ENCODE measurements around the gene TMEM255A. TPM values are rescaled to one million over a fixed set of nuclear protein-coding genes. Genes with fewer than 3 reads are reported as not detected.

The TMEM255A gene
- polyA plus RNA-seq, 4 donors = 0.22 to 1.7 (median 0.27) TPM; not detected in 1

DNA sequence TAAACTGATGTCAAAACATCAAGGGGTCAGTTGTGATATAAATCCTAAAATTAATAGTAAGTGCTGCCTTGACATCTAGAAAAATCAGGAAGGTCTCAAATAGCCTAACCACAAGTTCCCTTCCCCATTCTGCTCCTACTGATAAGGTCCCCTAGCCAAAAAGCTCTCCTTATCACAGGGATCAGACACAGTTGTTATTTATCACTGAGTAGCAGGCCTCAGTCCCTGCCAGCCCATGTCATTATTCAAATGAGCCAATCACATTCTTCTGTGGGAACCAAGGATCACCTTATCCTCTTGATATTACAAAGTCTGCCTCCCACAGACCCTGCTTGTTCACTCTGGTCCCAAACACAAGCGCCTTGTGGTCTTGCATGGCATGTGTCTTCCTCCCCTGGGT lies 23.3 kb upstream of the TMEM255A start:
- Histone ChIP-seq H3K9me3 (ENCODE audit: control insufficient read depth in 2 of 2, insufficient read depth in 1 of 2, low read depth in 1 of 2, low read length in 1 of 2) (peaks cover 0 to 3% of the 10 kb centered on the region in 2 donors), H3K36me3 (ENCODE audit: control insufficient read depth in 3 of 3, insufficient read depth in 2 of 3, low read depth in 1 of 3, low read length in 3 of 3) (no peaks in the 10 kb centered on the region), H3K4me1 (ENCODE audit: control insufficient read depth in 3 of 3, insufficient read depth in 2 of 3, low read depth in 1 of 3, low read length in 2 of 3) (no peaks in the 10 kb centered on the region), H3K27ac (ENCODE audit: low read depth in 1 of 3, low read length in 2 of 3) (no peak overlapping the region), H3K27me3 (ENCODE audit: control insufficient read depth in 3 of 3, insufficient read depth in 3 of 3, low read length in 3 of 3) (no peaks in the 10 kb centered on the region), H3K4me3 (ENCODE audit: low read depth in 1 of 3, low read length in 3 of 3) (no peak overlapping the region)
- FAIRE-seq (no peak), DNase-seq (no peak)
- 68 to 85% (median 73%) methylated on average over 1 of the region's 1 CpG for WGBS, 3 donors

DNA sequence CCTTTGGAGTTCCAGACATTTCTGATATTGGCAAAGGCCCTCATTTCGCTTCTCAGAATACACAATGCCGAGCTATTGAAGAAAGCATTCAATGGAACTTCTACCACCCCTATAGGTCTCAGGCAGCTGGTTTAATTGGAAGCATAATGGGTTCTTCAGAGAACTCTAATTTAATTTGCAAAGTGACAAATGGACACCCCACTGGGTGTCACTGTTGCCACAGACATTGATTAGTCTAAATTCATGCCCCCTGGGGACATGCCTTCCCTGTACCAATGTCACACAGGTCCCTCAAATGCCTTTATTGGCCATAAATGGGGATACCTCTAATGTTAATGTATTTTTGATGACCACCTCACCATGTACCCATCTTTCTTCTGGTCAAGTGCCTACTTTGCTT lies 22.9 kb upstream of the TMEM255A start:
- Histone ChIP-seq H3K27me3 (ENCODE audit: control insufficient read depth in 3 of 3, insufficient read depth in 3 of 3, low read length in 3 of 3) (no peaks in the 10 kb centered on the region), H3K27ac (ENCODE audit: low read depth in 1 of 3, low read length in 2 of 3) (no peak overlapping the region), H3K4me1 (ENCODE audit: control insufficient read depth in 3 of 3, insufficient read depth in 2 of 3, low read depth in 1 of 3, low read length in 2 of 3) (no peaks in the 10 kb centered on the region), H3K9me3 (ENCODE audit: control insufficient read depth in 2 of 2, insufficient read depth in 1 of 2, low read depth in 1 of 2, low read length in 1 of 2) (peaks cover 0 to 3% of the 10 kb centered on the region in 2 donors), H3K36me3 (ENCODE audit: control insufficient read depth in 3 of 3, insufficient read depth in 2 of 3, low read depth in 1 of 3, low read length in 3 of 3) (no peaks in the 10 kb centered on the region), H3K4me3 (ENCODE audit: low read depth in 1 of 3, low read length in 3 of 3) (no peak overlapping the region)
- DNase-seq (no peak), FAIRE-seq (no peak)
- 30 to 61% (median 33%) methylated on average over 2 of the region's 2 CpGs for WGBS, 3 donors

DNA sequence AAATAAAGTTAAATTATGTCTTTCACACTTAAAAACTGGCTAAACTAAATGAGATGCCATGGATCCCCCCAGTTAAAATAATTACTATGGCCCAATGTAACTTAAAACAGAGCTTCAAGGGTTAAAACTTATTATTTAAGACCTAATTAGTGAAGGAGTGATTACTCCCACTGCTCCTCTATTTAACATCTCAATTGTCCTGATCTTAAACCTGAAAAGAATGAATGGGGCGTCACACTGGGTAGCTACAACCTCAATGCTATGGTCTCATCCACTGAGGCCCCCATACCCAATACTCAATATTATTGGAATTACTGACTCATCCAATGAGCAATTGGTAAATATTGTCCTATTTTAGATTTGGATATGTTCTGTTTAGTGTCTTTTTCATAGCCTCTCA lies 21.1 kb upstream of the TMEM255A start:
- FAIRE-seq = no peak
- 46 to 88% (median 71%) methylated on average over 1 of the region's 1 CpG for WGBS, 3 donors
- no peaks in the 10 kb centered on the region for H3K27me3 ChIP-seq (ENCODE audit: control insufficient read depth in 3 of 3, insufficient read depth in 3 of 3, low read length in 3 of 3)

DNA sequence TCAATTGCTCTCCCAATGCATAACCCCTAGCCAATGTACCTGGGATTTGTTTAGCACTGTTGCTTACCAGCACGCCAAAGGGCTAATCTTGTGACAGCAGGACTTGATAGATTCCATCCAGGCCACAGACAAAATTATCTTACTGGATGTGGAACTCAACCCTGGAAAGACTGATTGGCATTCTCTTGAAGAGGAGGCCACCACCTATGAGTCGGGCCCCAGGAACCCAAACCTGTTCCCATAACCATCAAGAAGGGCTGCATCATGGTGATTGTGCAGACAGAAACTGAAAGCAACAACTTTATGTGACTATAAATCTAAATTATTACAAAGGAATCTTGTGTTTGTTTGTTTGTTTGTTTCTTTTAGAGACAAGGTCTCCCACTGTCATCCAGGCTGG lies 19.9 kb upstream of the TMEM255A start:
- DNase-seq = no peak
- H3K27ac ChIP-seq (ENCODE audit: low read depth in 1 of 3, low read length in 2 of 3) = no peak overlapping the region
- H3K4me3 ChIP-seq (ENCODE audit: low read depth in 1 of 3, low read length in 3 of 3) = no peak overlapping the region
- H3K9me3 ChIP-seq (ENCODE audit: control insufficient read depth in 2 of 2, insufficient read depth in 1 of 2, low read depth in 1 of 2, low read length in 1 of 2) = no peaks in the 10 kb centered on the region
- no peak for FAIRE-seq
- no peaks in the 10 kb centered on the region for H3K4me1 ChIP-seq (ENCODE audit: control insufficient read depth in 3 of 3, insufficient read depth in 2 of 3, low read depth in 1 of 3, low read length in 2 of 3)
- 64 to 83% (median 64%) methylated on average over 2 of the region's 2 CpGs for WGBS, 3 donors
- H3K27me3 ChIP-seq (ENCODE audit: control insufficient read depth in 3 of 3, insufficient read depth in 3 of 3, low read length in 3 of 3) = no peaks in the 10 kb centered on the region
- H3K36me3 ChIP-seq (ENCODE audit: control insufficient read depth in 3 of 3, insufficient read depth in 2 of 3, low read depth in 1 of 3, low read length in 3 of 3) = no peaks in the 10 kb centered on the region

More for the DNA sequence above, 21.1 kb upstream of the TMEM255A start:
- no peaks in the 10 kb centered on the region for H3K4me1 ChIP-seq (ENCODE audit: control insufficient read depth in 3 of 3, insufficient read depth in 2 of 3, low read depth in 1 of 3, low read length in 2 of 3)
- H3K27ac ChIP-seq (ENCODE audit: low read depth in 1 of 3, low read length in 2 of 3) = no peak overlapping the region
- H3K9me3 ChIP-seq (ENCODE audit: control insufficient read depth in 2 of 2, insufficient read depth in 1 of 2, low read depth in 1 of 2, low read length in 1 of 2) = peaks cover 0 to 3% of the 10 kb centered on the region in 2 donors
- no peak overlapping the region for H3K4me3 ChIP-seq (ENCODE audit: low read depth in 1 of 3, low read length in 3 of 3)
- DNase-seq = no peak
- no peaks in the 10 kb centered on the region for H3K36me3 ChIP-seq (ENCODE audit: control insufficient read depth in 3 of 3, insufficient read depth in 2 of 3, low read depth in 1 of 3, low read length in 3 of 3)

DNA sequence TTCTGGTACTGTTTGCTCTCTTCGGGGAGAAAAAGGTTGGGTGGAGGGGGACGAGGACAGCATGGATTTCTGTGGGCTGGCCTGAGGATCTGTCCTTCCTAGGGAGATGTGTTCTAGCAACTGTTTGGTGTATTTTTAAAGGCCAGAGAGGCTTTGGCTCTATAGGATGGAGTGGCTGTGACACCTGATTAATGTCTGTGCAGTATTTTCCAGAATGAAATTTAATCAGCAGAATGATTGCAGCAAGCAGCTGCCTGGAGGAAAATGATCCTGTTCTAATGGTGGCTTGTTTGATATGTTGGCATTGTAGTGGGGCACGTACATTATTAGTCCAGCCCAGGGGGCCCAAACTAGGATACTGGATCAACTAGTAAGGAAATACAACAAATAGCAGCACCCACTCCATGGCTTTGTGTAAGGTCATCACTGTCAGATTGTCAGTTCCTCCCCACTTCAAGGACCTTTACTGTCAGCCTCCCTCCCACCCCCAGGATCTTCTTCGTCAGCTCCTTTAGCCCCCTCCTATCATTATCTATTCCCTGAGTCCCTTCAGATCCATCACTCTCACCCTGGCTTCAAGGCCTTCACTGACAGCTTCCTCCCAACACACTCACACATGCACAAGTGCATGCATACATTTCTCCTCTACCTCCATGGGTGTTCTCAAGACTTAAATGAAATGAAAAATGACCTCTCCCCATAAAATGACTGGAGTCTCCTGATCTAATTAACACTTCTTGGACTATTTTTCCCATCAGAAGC lies 10.4 kb upstream of the TMEM255A start:
- FAIRE-seq = no peak
- WGBS, 3 donors = 62 to 79% (median 68%) methylated on average over 4 of the region's 4 CpGs
- no peaks in the 10 kb centered on the region for H3K9me3 ChIP-seq (ENCODE audit: control insufficient read depth in 2 of 2, insufficient read depth in 1 of 2, low read depth in 1 of 2, low read length in 1 of 2)

DNA sequence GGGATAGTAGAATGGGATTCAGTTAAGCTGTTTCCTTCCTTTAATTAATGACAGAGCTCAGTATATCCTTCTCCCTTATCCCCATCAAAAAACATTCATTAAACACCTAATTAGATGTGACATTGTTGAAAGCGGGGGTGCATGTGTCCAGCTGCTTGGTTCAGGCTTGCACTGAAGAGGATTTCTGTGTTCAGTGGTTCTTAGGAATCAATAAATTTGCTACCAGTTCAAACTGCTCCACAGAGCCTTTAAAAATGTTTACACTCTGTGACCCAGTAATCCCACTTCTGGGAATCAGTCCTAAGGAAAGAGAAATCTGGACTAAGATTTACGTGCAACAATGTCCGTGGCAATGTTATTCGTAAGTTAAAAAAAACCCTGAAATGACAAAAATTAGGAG lies 7.2 kb upstream of the TMEM255A start:
- 55 to 73% (median 58%) methylated on average over 4 of the region's 4 CpGs for WGBS, 3 donors
- H3K4me1 ChIP-seq (ENCODE audit: control insufficient read depth in 3 of 3, insufficient read depth in 2 of 3, low read depth in 1 of 3, low read length in 2 of 3) = no peaks in the 10 kb centered on the region
- H3K9me3 ChIP-seq (ENCODE audit: control insufficient read depth in 2 of 2, insufficient read depth in 1 of 2, low read depth in 1 of 2, low read length in 1 of 2) = no peaks in the 10 kb centered on the region
- H3K36me3 ChIP-seq (ENCODE audit: control insufficient read depth in 3 of 3, insufficient read depth in 2 of 3, low read depth in 1 of 3, low read length in 3 of 3) = no peaks in the 10 kb centered on the region
- peaks cover 0 to 2% (median 0%) of the 10 kb centered on the region in 3 donors for H3K27me3 ChIP-seq (ENCODE audit: control insufficient read depth in 3 of 3, insufficient read depth in 3 of 3, low read length in 3 of 3)
- no peak overlapping the region for H3K4me3 ChIP-seq (ENCODE audit: low read depth in 1 of 3, low read length in 3 of 3)
- DNase-seq = no peak
- no peak for FAIRE-seq
- H3K27ac ChIP-seq (ENCODE audit: low read depth in 1 of 3, low read length in 2 of 3) = no peak overlapping the region

More for the DNA sequence above, 10.4 kb upstream of the TMEM255A start:
- no peaks in the 10 kb centered on the region for H3K27me3 ChIP-seq (ENCODE audit: control insufficient read depth in 3 of 3, insufficient read depth in 3 of 3, low read length in 3 of 3)
- no peak overlapping the region for H3K27ac ChIP-seq (ENCODE audit: low read depth in 1 of 3, low read length in 2 of 3)
- no peaks in the 10 kb centered on the region for H3K36me3 ChIP-seq (ENCODE audit: control insufficient read depth in 3 of 3, insufficient read depth in 2 of 3, low read depth in 1 of 3, low read length in 3 of 3)
- no peak for DNase-seq
- no peak overlapping the region for H3K4me3 ChIP-seq (ENCODE audit: low read depth in 1 of 3, low read length in 3 of 3)
- H3K4me1 ChIP-seq (ENCODE audit: control insufficient read depth in 3 of 3, insufficient read depth in 2 of 3, low read depth in 1 of 3, low read length in 2 of 3) = no peaks in the 10 kb centered on the region

DNA sequence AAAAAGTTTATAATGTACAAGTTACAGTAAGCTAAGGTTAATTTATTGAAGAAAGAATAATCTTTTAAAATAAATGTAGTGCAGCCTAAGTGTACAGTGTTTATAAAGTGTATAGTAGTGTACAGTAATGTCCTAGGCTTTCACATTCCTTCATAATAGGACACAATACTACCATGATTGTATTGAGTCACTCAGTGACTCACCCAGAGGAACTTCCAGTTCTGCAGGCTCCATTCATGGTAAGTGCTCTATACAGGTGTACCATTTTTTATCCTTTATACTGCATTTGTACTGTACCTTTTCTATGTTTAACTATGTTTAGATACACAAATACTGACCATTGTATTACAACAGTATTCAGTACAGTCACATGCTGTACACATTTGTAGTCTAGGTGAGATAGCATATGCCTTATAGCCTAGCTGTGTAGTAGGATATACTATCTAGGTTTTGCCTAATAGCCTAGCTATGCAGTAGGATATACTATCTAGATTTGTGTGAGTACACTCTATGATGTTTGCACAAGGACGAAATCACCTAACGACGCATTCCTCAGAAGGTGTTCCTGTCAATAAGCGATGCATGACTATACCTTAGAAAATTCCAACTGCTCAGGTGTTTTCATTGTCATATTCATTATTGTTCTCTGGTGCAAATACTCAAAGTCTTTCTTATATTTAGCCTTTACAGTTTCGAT lies 5.5 kb upstream of the TMEM255A start:
- no peaks in the 10 kb centered on the region for H3K4me1 ChIP-seq (ENCODE audit: control insufficient read depth in 3 of 3, insufficient read depth in 2 of 3, low read depth in 1 of 3, low read length in 2 of 3)
- no peaks in the 10 kb centered on the region for H3K36me3 ChIP-seq (ENCODE audit: control insufficient read depth in 3 of 3, insufficient read depth in 2 of 3, low read depth in 1 of 3, low read length in 3 of 3)
- WGBS, 3 donors = 31 to 64% (median 42%) methylated on average over 5 of the region's 5 CpGs
- no peaks in the 10 kb centered on the region for H3K9me3 ChIP-seq (ENCODE audit: control insufficient read depth in 2 of 2, insufficient read depth in 1 of 2, low read depth in 1 of 2, low read length in 1 of 2)
- FAIRE-seq (peak; percentile 36), DNase-seq (peak in 1 of 2 donors; percentile 3)
- H3K27me3 ChIP-seq (ENCODE audit: control insufficient read depth in 3 of 3, insufficient read depth in 3 of 3, low read length in 3 of 3) = peaks cover 0 to 9% (median 0%) of the 10 kb centered on the region in 3 donors
- no peak overlapping the region for H3K4me3 ChIP-seq (ENCODE audit: low read depth in 1 of 3, low read length in 3 of 3)
- H3K27ac ChIP-seq (ENCODE audit: low read depth in 1 of 3, low read length in 2 of 3) = no peak overlapping the region

DNA sequence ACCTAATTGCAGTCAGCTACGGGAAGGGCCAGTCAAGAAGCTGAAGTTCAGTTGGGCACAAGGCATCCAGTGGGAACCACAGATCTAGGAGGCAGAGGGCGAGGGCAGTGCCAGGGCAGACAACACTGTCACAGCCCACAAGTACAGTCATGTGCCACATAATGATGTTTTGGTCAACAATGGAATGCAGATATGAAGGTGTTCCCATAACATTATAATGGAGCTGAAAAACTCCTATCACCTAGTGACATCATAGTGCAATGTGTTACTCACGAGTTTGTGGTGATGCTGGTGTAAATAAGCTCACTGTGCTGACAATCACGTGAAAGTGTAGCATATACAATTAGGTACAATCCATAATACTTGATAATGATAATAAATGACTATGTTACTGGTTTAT lies 4.5 kb upstream of the TMEM255A start:
- H3K27me3 ChIP-seq (ENCODE audit: control insufficient read depth in 3 of 3, insufficient read depth in 3 of 3, low read length in 3 of 3) = peaks cover 0 to 17% (median 2%) of the 10 kb centered on the region in 3 donors
- H3K4me3 ChIP-seq (ENCODE audit: low read depth in 1 of 3, low read length in 3 of 3) = no peak overlapping the region
- no peak for FAIRE-seq
- no peaks in the 10 kb centered on the region for H3K9me3 ChIP-seq (ENCODE audit: control insufficient read depth in 2 of 2, insufficient read depth in 1 of 2, low read depth in 1 of 2, low read length in 1 of 2)
- no peaks in the 10 kb centered on the region for H3K36me3 ChIP-seq (ENCODE audit: control insufficient read depth in 3 of 3, insufficient read depth in 2 of 3, low read depth in 1 of 3, low read length in 3 of 3)
- no peaks in the 10 kb centered on the region for H3K4me1 ChIP-seq (ENCODE audit: control insufficient read depth in 3 of 3, insufficient read depth in 2 of 3, low read depth in 1 of 3, low read length in 2 of 3)
- DNase-seq = no peak
- 18 to 40% (median 25%) methylated on average over 4 of the region's 4 CpGs for WGBS, 3 donors
- no peak overlapping the region for H3K27ac ChIP-seq (ENCODE audit: low read depth in 1 of 3, low read length in 2 of 3)
